GM18511 (cell line): ENCODE data around the gene PMM2.
"Not testable (repeated sequence)": the region's sequence is repeated elsewhere in the genome, so short reads cannot be mapped to it uniquely, and the experiment has no call there.

Source experiments
- ATAC-seq: cut with Tn5 transposase; IDR thresholded peaks from one replicate; pipeline ENCODE4 v1.9.1; 2021; ENCODE audit warnings: mild to moderate bottlenecking, moderate library complexity; ENCODE audit not compliant: unreplicated experiment

The PMM2 gene

DNA sequence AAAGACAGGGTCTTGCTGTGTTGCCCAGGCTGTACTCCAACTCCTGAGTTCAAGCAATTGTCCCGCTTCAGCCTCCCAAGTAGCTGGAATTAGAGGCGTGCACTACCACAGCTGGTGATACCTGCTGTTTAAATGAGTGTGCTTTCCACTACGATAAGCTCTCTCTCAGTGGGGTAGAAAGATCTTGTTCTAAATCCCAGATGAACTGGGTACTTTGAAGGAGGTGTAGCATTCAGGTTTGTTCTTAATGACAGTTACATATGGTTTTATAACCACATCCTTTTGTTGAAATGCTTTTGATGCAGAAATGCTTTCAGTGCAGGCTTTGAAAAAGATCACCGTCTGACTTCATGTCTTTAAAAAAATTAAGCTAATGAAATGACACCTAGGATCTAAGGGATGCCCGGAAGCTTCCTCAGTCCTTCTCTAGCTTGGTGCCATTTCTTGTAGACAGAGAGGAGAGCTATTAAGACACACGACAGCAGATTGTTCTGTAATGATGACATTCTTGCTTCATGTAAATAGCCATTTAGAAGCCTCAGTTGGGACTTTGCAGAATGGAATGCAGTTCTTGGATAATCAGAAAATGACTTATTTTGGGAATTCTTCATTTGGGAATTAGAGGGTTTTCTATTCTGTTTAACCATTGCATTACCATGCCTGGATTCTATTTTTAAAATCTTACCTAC, 19.5 kb downstream of the PMM2 start:
- ATAC-seq: no peak

GRCh38 chr16:8818504-8819270, 21.0 kb downstream of the PMM2 start:
- peak; percentile 92 for ATAC-seq

GRCh38 chr16:8819411-8820034, 21.9 kb downstream of the PMM2 start:
- ATAC-seq: peak; percentile 15

DNA sequence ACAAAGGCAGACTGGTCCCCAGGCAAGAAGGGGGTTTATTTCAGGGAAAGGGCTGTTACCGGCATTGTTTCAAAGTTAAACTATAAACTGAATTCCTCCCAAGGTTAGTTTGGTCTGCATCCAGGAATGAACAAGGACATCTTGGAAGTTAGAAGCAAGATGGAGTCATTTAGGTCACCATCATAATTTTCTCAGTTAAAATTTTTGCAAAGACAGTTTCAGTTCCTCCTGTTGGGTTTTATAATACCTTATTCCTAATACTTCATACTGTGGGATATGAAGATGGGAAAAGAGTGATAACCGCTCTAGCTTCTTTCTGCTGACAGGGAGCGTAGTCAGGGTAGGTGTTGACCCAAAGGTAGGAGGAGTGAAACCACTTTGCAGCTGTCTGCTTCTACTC, 24.8 kb downstream of the PMM2 start:
- no peak for ATAC-seq

DNA sequence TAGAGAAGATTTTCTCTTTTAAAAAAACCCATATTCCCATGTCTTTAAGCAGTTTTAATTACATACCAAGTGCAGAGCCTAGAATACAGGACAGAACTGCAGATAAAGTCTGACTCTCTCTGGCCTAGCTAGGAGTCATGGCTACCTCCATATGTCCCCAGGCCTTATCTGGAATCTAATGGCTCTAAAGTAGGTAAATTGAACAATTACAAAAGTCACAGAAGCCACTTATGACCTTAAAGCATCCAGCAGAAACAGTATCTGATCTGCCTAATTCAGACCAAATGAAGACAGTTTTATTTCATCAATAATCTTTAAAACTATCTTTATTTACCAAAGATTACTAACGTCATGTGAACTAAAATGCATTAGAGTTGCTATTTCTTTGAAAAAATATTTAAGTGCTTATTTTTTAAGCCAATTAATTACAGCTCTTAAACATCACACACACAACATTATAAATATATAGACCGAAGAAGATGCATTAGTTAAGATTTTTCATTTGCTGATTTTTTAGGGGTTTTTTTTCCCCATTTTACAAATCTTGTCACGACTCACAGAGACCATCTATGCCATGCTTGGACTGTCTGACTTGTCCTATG, 28.7 kb downstream of the PMM2 start:
- no peak for ATAC-seq

DNA sequence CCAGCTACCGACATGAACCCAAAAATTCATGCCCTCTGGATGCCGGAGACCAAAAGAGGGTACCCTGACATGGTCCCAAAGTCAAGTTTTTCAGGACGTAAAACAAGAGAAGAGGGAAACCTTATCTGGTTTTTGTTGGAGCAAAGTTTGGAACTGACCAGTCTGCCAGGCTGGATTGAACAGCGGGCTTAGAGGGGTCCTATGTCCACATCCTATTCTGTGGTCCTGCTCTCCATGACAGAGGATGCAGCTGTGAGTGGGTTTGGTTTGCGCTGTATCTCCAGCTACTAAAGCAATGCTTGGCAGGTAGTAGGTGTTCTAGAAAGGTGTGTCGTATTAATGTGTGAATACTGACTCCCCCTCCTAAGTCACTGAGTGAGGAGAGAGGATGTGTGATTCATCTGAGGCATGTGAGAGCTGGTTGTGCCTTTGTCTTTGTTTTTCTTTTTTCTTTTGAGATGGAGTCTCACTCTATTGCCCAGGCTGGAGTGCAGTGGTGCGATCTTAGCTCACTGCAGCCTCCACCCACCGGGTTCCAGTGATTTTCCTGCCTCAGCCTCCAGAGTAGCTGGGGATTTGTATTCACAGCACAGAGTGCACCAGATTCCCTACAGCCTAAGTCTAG, 31.0 kb downstream of the PMM2 start:
- no peak for ATAC-seq

- no peak for ATAC-seq
Observed at GRCh38 chr16:8831450-8831849, 33.8 kb downstream of the PMM2 start.

GRCh38 chr16:8831871-8832716, 34.5 kb downstream of the PMM2 start:
- ATAC-seq: no peak

GRCh38 chr16:8832717-8833105, 35.1 kb downstream of the PMM2 start:
- ATAC-seq: no peak

DNA sequence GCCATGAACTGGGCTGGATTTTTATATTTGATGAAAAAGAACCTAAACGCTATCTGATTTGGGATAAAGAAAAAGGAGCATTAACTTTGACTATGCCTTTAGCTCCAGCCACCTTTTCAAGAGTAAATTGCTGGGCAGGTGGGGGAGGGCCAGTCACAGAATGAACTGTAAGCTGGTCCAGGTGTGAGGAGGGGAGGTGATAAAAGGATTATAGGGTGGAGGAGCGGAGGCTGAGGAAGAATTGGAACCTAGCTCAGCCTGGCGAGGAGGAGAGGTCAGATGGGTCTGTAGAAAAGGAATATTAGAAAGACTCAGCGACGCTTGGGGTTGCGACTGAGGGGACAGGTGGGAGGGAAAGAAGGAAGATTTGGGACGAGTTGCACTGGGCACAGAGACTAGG, 39.2 kb downstream of the PMM2 start:
- not testable (repeated sequence) for ATAC-seq

GRCh38 chr16:8837594-8837993, 40.0 kb downstream of the PMM2 start:
- ATAC-seq: not testable (repeated sequence)

GRCh38 chr16:8842016-8842415, 44.4 kb downstream of the PMM2 start:
- not testable (repeated sequence) for ATAC-seq

GRCh38 chr16:8843296-8843695, 45.7 kb downstream of the PMM2 start:
- not testable (repeated sequence) for ATAC-seq

- no peak for ATAC-seq
Observed at GRCh38 chr16:8845699-8846298, 48.2 kb downstream of the PMM2 start.

DNA sequence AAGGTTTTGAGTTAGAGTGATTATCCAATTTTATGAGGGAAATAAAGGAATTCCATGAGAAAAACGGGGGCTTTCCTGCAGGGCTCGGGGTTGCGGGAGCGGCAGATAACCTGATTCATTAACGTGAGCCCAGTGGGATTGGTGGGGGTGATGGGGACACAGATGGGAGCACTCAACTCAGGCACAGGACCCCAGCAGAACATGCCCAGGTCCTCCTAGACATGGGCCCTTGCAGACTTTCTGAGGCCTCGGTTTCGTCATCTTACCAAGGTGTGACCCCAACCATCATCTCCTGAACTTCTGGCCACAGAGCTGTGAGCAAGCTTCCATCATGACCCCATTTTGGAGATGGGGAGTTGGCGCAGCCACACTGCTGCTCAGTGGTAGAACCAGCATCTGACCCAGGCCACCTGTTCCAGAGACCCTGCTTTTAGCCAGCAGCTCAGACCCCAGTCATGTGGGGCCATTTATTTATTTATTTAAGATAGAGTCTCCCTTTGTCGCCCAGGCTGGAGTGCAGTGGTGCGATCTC, 48.8 kb downstream of the PMM2 start:
- ATAC-seq: no peak

- no peak for ATAC-seq
Observed at GRCh38 chr16:8847145-8847544, 49.5 kb downstream of the PMM2 start.

GRCh38 chr16:8847623-8848022, 50.0 kb downstream of the PMM2 start:
- ATAC-seq: no peak

DNA sequence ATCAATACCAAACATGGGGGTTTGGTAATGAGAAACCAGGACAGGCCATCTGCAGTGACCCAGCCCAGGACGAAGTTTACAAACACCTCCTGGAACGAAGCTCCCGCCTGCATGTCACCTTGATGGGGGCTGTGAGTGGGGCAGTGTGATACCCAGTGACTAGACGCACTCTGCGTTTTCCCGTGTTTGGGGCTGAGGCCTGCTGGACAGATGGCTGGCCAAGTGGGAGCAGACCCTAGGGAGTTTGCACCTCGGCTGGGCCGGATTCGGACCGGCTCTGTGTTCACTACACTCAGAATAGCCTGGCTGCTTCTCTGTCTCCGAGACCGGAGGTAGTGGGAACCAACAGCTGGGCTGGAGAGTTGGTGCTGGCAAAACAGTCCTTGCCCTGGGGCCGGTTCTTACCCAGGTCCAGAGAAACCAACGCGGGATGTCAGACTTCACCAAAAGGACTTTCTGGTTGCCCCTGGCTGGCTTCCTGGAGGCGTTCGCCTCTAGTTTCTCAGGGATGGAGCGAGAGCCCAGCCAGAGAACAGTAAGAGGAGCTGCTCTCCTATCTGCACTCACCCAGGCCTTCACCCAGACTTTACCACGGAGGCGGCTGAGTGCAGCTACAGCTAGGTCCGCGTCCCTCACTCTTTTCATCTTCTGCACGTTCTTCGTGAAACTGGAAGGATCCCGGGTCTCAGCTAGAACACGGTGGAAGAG, 50.7 kb downstream of the PMM2 start:
- no peak for ATAC-seq

GRCh38 chr16:8848939-8849391, 51.3 kb downstream of the PMM2 start:
- ATAC-seq: no peak
